ENCODE results near the gene ANKRD16. TPM values are rescaled to one million over a fixed set of nuclear protein-coding genes. Genes with fewer than 3 reads are reported as not detected.

The ANKRD16 gene
- total and polyA plus RNA-seq, 7 experiments from 2014 or later = 4.6 to 9.8 (median 7.0) TPM

GRCh38 chr10:5888843-5889623 is 660 bp downstream of the ANKRD16 start:
- Mint-ChIP-seq H3K9me3 (no peaks in the 10 kb centered on the region), H3K27me3 (no peaks in the 10 kb centered on the region), H3K4me3 (peak overlapping the region; percentile 89 to 97 (median 92)), H3K36me3 (peaks cover 3 to 21% (median 12%) of the 10 kb centered on the region in 5 donors), H3K4me1 (peaks cover 28 to 56% (median 52%) of the 10 kb centered on the region in 7 donors), H3K27ac (peak overlapping the region; percentile 68 to 92 (median 83))
- Histone ChIP-seq H3K4me3 (ENCODE audit: low read length) (peak overlapping the region; percentile 70), H3K27me3 (ENCODE audit: control insufficient read depth in 2 of 2, insufficient read depth in 2 of 2, low read length in 2 of 2) (no peaks in the 10 kb centered on the region), H3K9me3 (ENCODE audit: control insufficient read depth in 2 of 3, low read length in 3 of 3) (no peaks in the 10 kb centered on the region), H3K36me3 (ENCODE audit: control insufficient read depth in 2 of 3, insufficient read depth in 3 of 3, low read length in 3 of 3) (peaks cover 0 to 13% (median 0%) of the 10 kb centered on the region in 3 experiments), H3K4me1 (ENCODE audit: control insufficient read depth in 2 of 2, insufficient read depth in 2 of 2, low read length in 2 of 2) (peaks cover 11 to 12% of the 10 kb centered on the region in 2 donors), H3K27ac (ENCODE audit: low read depth, low read length) (peak overlapping the region; percentile 81)
- CTCF ChIA-PET = interaction anchor here (0.7 to 1.4 kb wide), 4 partner anchors 12 to 446 kb away, joined by 3 to 4 read pairs (median 3); no protein-coding TSS in a partner anchor
- DNase-seq = peak; percentile 22 to 75 (median 37)
- intact Hi-C loops (cut with micrococcal nuclease) = loop anchor here (1.0 to 5.0 kb wide), 6 partner anchors 88 to 442 kb away; partner anchors contain the start of genes TASOR2 (in 2 of the 2), IL15RA (in 1 of the 2) and PFKFB3 (in 1 of the 2)
- peak; percentile 17 for ATAC-seq
- POLR2A ChIA-PET = interaction anchor here (0.6 to 2.3 kb wide), 7 partner anchors 12 to 75 kb away, joined by 3 to 18 read pairs (median 3); partner anchors contain the start of gene GDI2

- peak overlapping the region; percentile 68 to 92 (median 83) for H3K27ac Mint-ChIP-seq
- H3K4me3 ChIP-seq (ENCODE audit: low read length) = peak overlapping the region; percentile 49
- no peaks in the 10 kb centered on the region for H3K9me3 ChIP-seq (ENCODE audit: control insufficient read depth in 2 of 3, low read length in 3 of 3)
- H3K36me3 Mint-ChIP-seq = peaks cover 3 to 22% (median 16%) of the 10 kb centered on the region in 5 donors
- peaks cover 28 to 52% (median 47%) of the 10 kb centered on the region in 7 donors for H3K4me1 Mint-ChIP-seq
- H3K27me3 Mint-ChIP-seq = no peaks in the 10 kb centered on the region
- ChIA-PET POLR2A (interaction anchor here (0.6 to 1.5 kb wide), 5 partner anchors 13 to 75 kb away, joined by 3 to 4 read pairs (median 3); partner anchors contain the start of gene GDI2), CTCF (interaction anchor here (1.0 to 1.4 kb wide), 3 partner anchors 11 to 446 kb away, joined by 3 to 4 read pairs (median 3); no protein-coding TSS in a partner anchor)
- H3K9me3 Mint-ChIP-seq = no peaks in the 10 kb centered on the region
- intact Hi-C loops (cut with micrococcal nuclease) = loop anchor here (2.0 to 5.0 kb wide), 4 partner anchors 88 to 441 kb away; partner anchors contain the start of genes IL15RA (in 1 of the 2), PFKFB3 (in 1 of the 2) and TASOR2 (in 1 of the 2)
- H3K4me1 ChIP-seq (ENCODE audit: control insufficient read depth in 2 of 2, insufficient read depth in 2 of 2, low read length in 2 of 2) = peaks cover 11 to 12% of the 10 kb centered on the region in 2 donors
- no peaks in the 10 kb centered on the region for H3K27me3 ChIP-seq (ENCODE audit: control insufficient read depth in 2 of 2, insufficient read depth in 2 of 2, low read length in 2 of 2)
- ATAC-seq = no peak
- H3K36me3 ChIP-seq (ENCODE audit: control insufficient read depth in 2 of 3, insufficient read depth in 3 of 3, low read length in 3 of 3) = peaks cover 0 to 19% (median 2%) of the 10 kb centered on the region in 3 experiments
- peak in 2 of 9 donors; percentile 2 to 6 for DNase-seq
- H3K27ac ChIP-seq (ENCODE audit: low read depth, low read length) = peak overlapping the region; percentile 81
- peak overlapping the region; percentile 88 to 97 (median 92) for H3K4me3 Mint-ChIP-seq
Observed at GRCh38 chr10:5888351-5888750, 1.3 kb downstream of the ANKRD16 start.

DNA sequence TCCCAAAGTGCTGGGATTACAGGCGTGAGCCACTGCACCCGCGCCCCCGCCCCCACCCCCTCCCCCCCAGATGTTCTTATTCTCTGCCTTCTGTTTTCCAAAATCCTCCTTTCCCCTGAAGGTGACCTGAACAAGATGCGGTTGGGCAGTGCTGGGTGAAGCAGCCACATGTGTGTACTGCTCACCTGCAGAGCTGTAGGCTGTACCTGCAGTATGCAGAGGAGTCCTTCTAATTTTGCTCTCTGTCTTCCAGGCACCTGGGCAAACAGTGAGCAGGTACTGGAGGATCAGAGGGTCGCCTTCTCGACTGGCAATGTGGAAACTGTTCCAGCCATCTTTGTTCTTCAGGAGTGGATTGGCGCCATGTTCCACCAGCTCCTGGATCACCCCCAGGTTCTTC is 2.1 kb downstream of the ANKRD16 start:
- H3K27ac Mint-ChIP-seq = peak overlapping the region in 1 of 9 donors; percentile 28
- DNase-seq (no peak), ATAC-seq (no peak)
- peaks cover 25 to 47% (median 40%) of the 10 kb centered on the region in 7 donors for H3K4me1 Mint-ChIP-seq
- Histone ChIP-seq H3K27ac (ENCODE audit: low read depth, low read length) (no peak overlapping the region), H3K36me3 (ENCODE audit: control insufficient read depth in 2 of 3, insufficient read depth in 3 of 3, low read length in 3 of 3) (peaks cover 0 to 25% (median 3%) of the 10 kb centered on the region in 3 experiments), H3K4me3 (ENCODE audit: low read length) (no peak overlapping the region), H3K27me3 (ENCODE audit: control insufficient read depth in 2 of 2, insufficient read depth in 2 of 2, low read length in 2 of 2) (no peaks in the 10 kb centered on the region), H3K9me3 (ENCODE audit: control insufficient read depth in 2 of 3, low read length in 3 of 3) (no peaks in the 10 kb centered on the region), H3K4me1 (ENCODE audit: control insufficient read depth in 2 of 2, insufficient read depth in 2 of 2, low read length in 2 of 2) (peaks cover 11 to 12% of the 10 kb centered on the region in 2 donors)
- no peaks in the 10 kb centered on the region for H3K27me3 Mint-ChIP-seq
- H3K36me3 Mint-ChIP-seq = peaks cover 3 to 27% (median 16%) of the 10 kb centered on the region in 5 donors
- peak overlapping the region in 8 of 10 donors; percentile 88 to 97 (median 92) for H3K4me3 Mint-ChIP-seq
- POLR2A ChIA-PET = interaction anchor here (0.6 to 1.5 kb wide), 4 partner anchors 13 to 253 kb away, joined by 3 to 4 read pairs (median 3); partner anchors contain the start of gene GDI2
- H3K9me3 Mint-ChIP-seq = no peaks in the 10 kb centered on the region
- intact Hi-C loops (cut with micrococcal nuclease) = loop anchor here (2.0 to 5.0 kb wide), 4 partner anchors 89 to 440 kb away; partner anchors contain the start of genes IL15RA (in 1 of the 2), PFKFB3 (in 1 of the 2) and TASOR2 (in 1 of the 2)
- CTCF ChIA-PET = interaction anchor here (1.3 to 2.4 kb wide), 2 partner anchors 11 to 14 kb away, joined by 3 to 8 read pairs; no protein-coding TSS in a partner anchor

GRCh38 chr10:5887029-5887428 is 2.7 kb downstream of the ANKRD16 start:
- Histone ChIP-seq H3K9me3 (ENCODE audit: control insufficient read depth in 2 of 3, low read length in 3 of 3) (no peaks in the 10 kb centered on the region), H3K27ac (ENCODE audit: low read depth, low read length) (no peak overlapping the region), H3K4me3 (ENCODE audit: low read length) (no peak overlapping the region), H3K4me1 (ENCODE audit: control insufficient read depth in 2 of 2, insufficient read depth in 2 of 2, low read length in 2 of 2) (peaks cover 11 to 12% of the 10 kb centered on the region in 2 donors), H3K27me3 (ENCODE audit: control insufficient read depth in 2 of 2, insufficient read depth in 2 of 2, low read length in 2 of 2) (no peaks in the 10 kb centered on the region), H3K36me3 (ENCODE audit: control insufficient read depth in 2 of 3, insufficient read depth in 3 of 3, low read length in 3 of 3) (peaks cover 0 to 31% (median 3%) of the 10 kb centered on the region in 3 experiments)
- H3K9me3 Mint-ChIP-seq = peaks cover 0 to under 1% (median 0%) of the 10 kb centered on the region in 11 donors
- DNase-seq (no peak), ATAC-seq (no peak)
- intact Hi-C loops (cut with micrococcal nuclease) = loop anchor here in 1 of 2 donors (5.0 kb wide), 2 partner anchors 315 to 440 kb away; partner anchors contain the start of gene PFKFB3
- H3K36me3 Mint-ChIP-seq = peaks cover 3 to 31% (median 18%) of the 10 kb centered on the region in 5 donors
- H3K4me3 Mint-ChIP-seq = peak overlapping the region in 3 of 10 donors; percentile 11 to 42 (median 20)
- ChIA-PET POLR2A (no interaction called here), CTCF (interaction anchor here (0.6 to 2.4 kb wide), 5 partner anchors 10 to 152 kb away, joined by 3 to 8 read pairs (median 4); no protein-coding TSS in a partner anchor)
- H3K4me1 Mint-ChIP-seq = peaks cover 19 to 42% (median 33%) of the 10 kb centered on the region in 7 donors
- no peak overlapping the region for H3K27ac Mint-ChIP-seq
- H3K27me3 Mint-ChIP-seq = no peaks in the 10 kb centered on the region

DNA sequence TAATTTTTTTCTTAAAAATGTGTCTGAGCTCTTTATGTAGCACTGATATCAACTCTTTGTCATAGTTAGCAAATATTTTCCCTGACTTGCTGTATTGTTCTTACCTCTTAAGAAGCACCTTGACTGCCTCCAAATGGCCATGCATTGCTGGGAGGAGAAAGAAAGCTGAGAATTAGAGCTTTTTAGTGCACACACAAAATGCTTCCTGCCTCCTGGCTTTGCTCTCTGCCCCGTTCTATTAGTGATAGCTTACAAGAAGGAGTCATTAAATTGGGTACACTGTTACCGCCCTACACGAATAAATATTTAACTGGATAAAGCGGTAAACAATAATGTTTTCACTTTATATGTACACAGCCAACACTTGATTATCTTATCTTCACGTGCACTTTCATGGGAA is 4.1 kb downstream of the ANKRD16 start:
- Mint-ChIP-seq H3K27ac (no peak overlapping the region), H3K9me3 (peaks cover 0 to 2% (median 0%) of the 10 kb centered on the region in 11 donors), H3K4me3 (no peak overlapping the region), H3K36me3 (peaks cover 3 to 34% (median 21%) of the 10 kb centered on the region in 5 donors), H3K4me1 (peaks cover 8 to 30% (median 20%) of the 10 kb centered on the region in 7 donors), H3K27me3 (no peaks in the 10 kb centered on the region)
- Histone ChIP-seq H3K27ac (ENCODE audit: low read depth, low read length) (no peak overlapping the region), H3K9me3 (ENCODE audit: control insufficient read depth in 2 of 3, low read length in 3 of 3) (no peaks in the 10 kb centered on the region), H3K36me3 (ENCODE audit: control insufficient read depth in 2 of 3, insufficient read depth in 3 of 3, low read length in 3 of 3) (peaks cover 0 to 34% (median 3%) of the 10 kb centered on the region in 3 experiments), H3K4me1 (ENCODE audit: control insufficient read depth in 2 of 2, insufficient read depth in 2 of 2, low read length in 2 of 2) (peaks cover 4 to 5% of the 10 kb centered on the region in 2 donors), H3K4me3 (ENCODE audit: low read length) (no peak overlapping the region), H3K27me3 (ENCODE audit: control insufficient read depth in 2 of 2, insufficient read depth in 2 of 2, low read length in 2 of 2) (no peaks in the 10 kb centered on the region)
- CTCF ChIA-PET = interaction anchor here (1.0 to 2.4 kb wide), 2 partner anchors 8 to 201 kb away, joined by 3 to 8 read pairs; no protein-coding TSS in a partner anchor
- POLR2A ChIA-PET = no interaction called here
- DNase-seq (no peak), ATAC-seq (no peak)
- intact Hi-C loops (cut with micrococcal nuclease) = loop anchor here in 1 of 2 donors (5.0 kb wide), 2 partner anchors 317 to 438 kb away; partner anchors contain the start of gene PFKFB3

- ChIA-PET CTCF (interaction anchor here (0.6 to 1.2 kb wide), 3 partner anchors 9 to 260 kb away, joined by 3 read pairs; no protein-coding TSS in a partner anchor), POLR2A (interaction anchor here (0.6 kb wide), 2 partner anchors 60 to 684 kb away, joined by 3 read pairs; no protein-coding TSS in a partner anchor)
- H3K4me1 ChIP-seq (ENCODE audit: control insufficient read depth in 2 of 2, insufficient read depth in 2 of 2, low read length in 2 of 2) = no peaks in the 10 kb centered on the region
- intact Hi-C loops (cut with micrococcal nuclease) = no loop called here
- Mint-ChIP-seq H3K36me3 (peaks cover 3 to 43% (median 20%) of the 10 kb centered on the region in 5 donors), H3K9me3 (peaks cover 0 to 2% (median 0%) of the 10 kb centered on the region in 11 donors), H3K4me1 (peaks cover 0 to 19% (median 10%) of the 10 kb centered on the region in 7 donors), H3K27ac (peak overlapping the region in 1 of 9 donors; percentile 45), H3K27me3 (no peaks in the 10 kb centered on the region), H3K4me3 (no peak overlapping the region)
- H3K4me3 ChIP-seq (ENCODE audit: low read length) = no peak overlapping the region
- no peaks in the 10 kb centered on the region for H3K9me3 ChIP-seq (ENCODE audit: control insufficient read depth in 2 of 3, low read length in 3 of 3)
- peaks cover 0 to 48% (median 3%) of the 10 kb centered on the region in 3 experiments for H3K36me3 ChIP-seq (ENCODE audit: control insufficient read depth in 2 of 3, insufficient read depth in 3 of 3, low read length in 3 of 3)
- no peak for ATAC-seq
- DNase-seq = no peak
- no peaks in the 10 kb centered on the region for H3K27me3 ChIP-seq (ENCODE audit: control insufficient read depth in 2 of 2, insufficient read depth in 2 of 2, low read length in 2 of 2)
- H3K27ac ChIP-seq (ENCODE audit: low read depth, low read length) = no peak overlapping the region
Observed at GRCh38 chr10:5882961-5883360, 6.7 kb downstream of the ANKRD16 start.

All from naive thymus-derived CD4-positive, alpha-beta T cell (primary cell).